ENCODE measurements around the gene REM2. TPM values are rescaled to one million over a fixed set of nuclear protein-coding genes. Genes with fewer than 3 reads are reported as not detected.

Gene REM2
- total and polyA plus RNA-seq, 2 of the 4 experiments (the other 2 are of a cell fraction), result under 0.01 to 0.07 TPM

GRCh38 chr14:22884738-22885523 lies 1.9 kb downstream of the REM2 start:
- no peak overlapping the region for H2BK120ac ChIP-seq (ENCODE audit: low read depth, low read length)
- DNase-seq (no peak), ATAC-seq (ENCODE audit: low read depth) (no peak)
- no peak overlapping the region for H4K91ac ChIP-seq (ENCODE audit: insufficient read depth, low read depth, low read length)
- no peaks in the 10 kb centered on the region for H3K27me3 ChIP-seq (ENCODE audit: control insufficient read depth, insufficient read depth, low read length)
- H3K4me3 ChIP-seq (ENCODE audit: insufficient read depth, low read depth, low read length), result no peak overlapping the region
- H3K27ac ChIP-seq (ENCODE audit: insufficient read depth, low read length), result no peak overlapping the region
- WGBS, 2 experiments (ENCODE audit: extremely low coverage in 2 of 2, insufficient read length in 1 of 2), result 93% methylated on average over 3 of the region's 11 CpGs; no CpG with 5 or more reads in 1 of the 2 experiments
- H2BK15ac ChIP-seq (ENCODE audit: low read depth, low read length), result no peak overlapping the region
- H4K20me1 ChIP-seq (ENCODE audit: insufficient read depth, low read length), result no peaks in the 10 kb centered on the region
- H3K4me2 ChIP-seq (ENCODE audit: low read depth, low read length), result no peak overlapping the region
- intact Hi-C loops (cut with micrococcal nuclease), result no loop called here
- H3K56ac ChIP-seq (ENCODE audit: extremely low read depth, insufficient read depth, low read length), result no peak overlapping the region
- H4K5ac ChIP-seq (ENCODE audit: low read depth, low read length), result no peak overlapping the region
- no peaks in the 10 kb centered on the region for H3K36me3 ChIP-seq (ENCODE audit: control insufficient read depth, insufficient read depth, low read length)
- no TSS peak for BruUV-seq (replicated peaks)
- peaks cover 5% of the 10 kb centered on the region; the same call in 1 of the 2 replicates for H3K4me1 ChIP-seq (ENCODE audit: control insufficient read depth, insufficient read depth, low read length)
- H3K4ac ChIP-seq (ENCODE audit: low read depth, low read length), result no peak overlapping the region
- in situ Hi-C loops (cut with MboI; ENCODE audit: low sequenced_read_pairs), result no loop called here
- no peak overlapping the region for H3K23ac ChIP-seq (ENCODE audit: low read depth, low read length)
- CTCF ChIA-PET, result interaction anchor here (1.8 kb wide), 1 partner anchor 15 kb away, joined by 7 read pairs; no protein-coding TSS in a partner anchor
- dilution Hi-C loops (cut with HindIII; ENCODE audit: low sequenced_read_pairs, unreplicated experiment), result no loop called here
- no peak overlapping the region for H2BK5ac ChIP-seq (ENCODE audit: low read depth, low read length, poor library complexity, severe bottlenecking)
- H2AK9ac ChIP-seq (replicated peaks; ENCODE audit: low read depth, low read length, poor library complexity), result peak overlapping the region; percentile 28
- H3K18ac ChIP-seq (ENCODE audit: low read depth, low read length), result no peak overlapping the region
- no peak overlapping the region for H3K9ac ChIP-seq (ENCODE audit: low read depth, low read length)
- H2AFZ ChIP-seq (replicated peaks; ENCODE audit: low read length, poor library complexity), result no peak overlapping the region
- TF ChIP-seq SMC3 (IDR thresholded peaks at IDR 0.05; ENCODE audit: low read depth, low read length) (no peak), RAD21 (IDR thresholded peaks at IDR 0.05; ENCODE audit: low read length) (no peak), FOS (IDR thresholded peaks at IDR 0.05; ENCODE audit: low read depth, low read length) (no peak), MXI1 (IDR thresholded peaks at IDR 0.05; ENCODE audit: borderline replicate concordance, low read depth, low read length) (no peak), CHD1 (IDR thresholded peaks at IDR 0.05; ENCODE audit: low read depth, low read length) (no peak), POLR2A (IDR thresholded peaks at IDR 0.05; ENCODE audit: low read depth, low read length) (no peak), ELK1 (IDR thresholded peaks at IDR 0.05; ENCODE audit: borderline replicate concordance, low read depth, low read length) (no peak), RCOR1 (IDR thresholded peaks at IDR 0.05; ENCODE audit: insufficient replicate concordance, low read length) (no peak), CEBPB (IDR thresholded peaks at IDR 0.05; ENCODE audit: low read depth, low read length) (no peak), BHLHE40 (IDR thresholded peaks at IDR 0.05; ENCODE audit: low read depth, low read length) (no peak), NFE2L2 (IDR thresholded peaks at IDR 0.05; ENCODE audit: low read depth, low read length) (no peak), MAFK (IDR thresholded peaks at IDR 0.05; ENCODE audit: low read depth, low read length) (no peak)
- peaks cover 7 to 17% of the 10 kb centered on the region in 2 experiments; a peak in 3 of 4 replicates for H3K79me1 ChIP-seq (ENCODE audit: low read depth in 1 of 2, low read length in 2 of 2)
- no peak overlapping the region for H3K14ac ChIP-seq (replicated peaks; ENCODE audit: low read depth, low read length)
- no peak overlapping the region for H2AK5ac ChIP-seq (ENCODE audit: low read depth, low read length)
- no peak overlapping the region for H4K8ac ChIP-seq (ENCODE audit: low read depth in 2 of 2, low read length in 2 of 2)
- POLR2A ChIA-PET (ENCODE audit: unreplicated experiment), result no interaction called here
- peaks cover 11% of the 10 kb centered on the region; the same call in 1 of the 2 replicates for H3K9me1 ChIP-seq (ENCODE audit: insufficient read depth, low read length)
- H3K9me3 ChIP-seq (ENCODE audit: control insufficient read depth, insufficient read depth, low read length), result no peaks in the 10 kb centered on the region
- no peak overlapping the region for H2BK20ac ChIP-seq (ENCODE audit: low read depth, low read length)
